ENCODE data around the gene RNF121. TPM values are rescaled to one million over a fixed set of nuclear protein-coding genes. Genes with fewer than 3 reads are reported as not detected.
A peak's percentile ranks its signal among the peaks of the same experiment; 100 is the strongest.

Gene RNF121
- total RNA-seq, 1 donor: 22.9 TPM

DNA sequence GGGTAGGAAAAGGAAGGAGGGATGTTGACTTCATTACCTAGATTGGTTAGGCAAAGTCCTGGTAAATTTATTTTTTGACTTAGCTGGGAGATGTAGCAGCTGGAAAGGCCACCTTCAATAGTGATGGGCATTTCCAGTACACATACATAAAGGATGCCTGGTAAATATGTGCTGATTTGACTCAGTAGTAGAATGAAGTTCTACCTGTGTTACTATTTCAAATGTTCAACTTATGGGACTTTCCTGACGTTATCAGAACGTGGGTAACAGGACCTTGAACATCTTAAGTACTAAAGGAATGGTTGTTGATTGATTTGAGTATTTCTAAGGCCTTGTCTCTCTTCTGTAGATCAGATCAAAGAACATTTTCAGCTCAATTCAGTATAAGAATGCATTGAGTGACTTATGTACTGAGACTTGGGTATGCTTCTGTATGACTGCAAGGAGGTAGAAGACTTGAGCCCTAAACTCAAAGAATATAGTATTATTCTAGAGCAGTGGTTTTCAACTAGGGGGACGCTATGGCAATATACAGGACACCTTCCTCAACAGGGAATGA is 27.1 kb downstream of the RNF121 start:
- no peak overlapping the region for H3K4me3 ChIP-seq (ENCODE audit: low read depth, low read length)
- TF ChIP-seq, protein P1, sequence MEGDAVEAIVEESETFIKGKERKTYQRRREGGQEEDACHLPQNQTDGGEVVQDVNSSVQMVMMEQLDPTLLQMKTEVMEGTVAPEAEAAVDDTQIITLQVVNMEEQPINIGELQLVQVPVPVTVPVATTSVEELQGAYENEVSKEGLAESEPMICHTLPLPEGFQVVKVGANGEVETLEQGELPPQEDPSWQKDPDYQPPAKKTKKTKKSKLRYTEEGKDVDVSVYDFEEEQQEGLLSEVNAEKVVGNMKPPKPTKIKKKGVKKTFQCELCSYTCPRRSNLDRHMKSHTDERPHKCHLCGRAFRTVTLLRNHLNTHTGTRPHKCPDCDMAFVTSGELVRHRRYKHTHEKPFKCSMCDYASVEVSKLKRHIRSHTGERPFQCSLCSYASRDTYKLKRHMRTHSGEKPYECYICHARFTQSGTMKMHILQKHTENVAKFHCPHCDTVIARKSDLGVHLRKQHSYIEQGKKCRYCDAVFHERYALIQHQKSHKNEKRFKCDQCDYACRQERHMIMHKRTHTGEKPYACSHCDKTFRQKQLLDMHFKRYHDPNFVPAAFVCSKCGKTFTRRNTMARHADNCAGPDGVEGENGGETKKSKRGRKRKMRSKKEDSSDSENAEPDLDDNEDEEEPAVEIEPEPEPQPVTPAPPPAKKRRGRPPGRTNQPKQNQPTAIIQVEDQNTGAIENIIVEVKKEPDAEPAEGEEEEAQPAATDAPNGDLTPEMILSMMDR (IDR thresholded peaks at IDR 0.05; ENCODE audit: insufficient read depth, low read length): no peak
- no peak for DNase-seq (ENCODE audit: low read depth)

DNA sequence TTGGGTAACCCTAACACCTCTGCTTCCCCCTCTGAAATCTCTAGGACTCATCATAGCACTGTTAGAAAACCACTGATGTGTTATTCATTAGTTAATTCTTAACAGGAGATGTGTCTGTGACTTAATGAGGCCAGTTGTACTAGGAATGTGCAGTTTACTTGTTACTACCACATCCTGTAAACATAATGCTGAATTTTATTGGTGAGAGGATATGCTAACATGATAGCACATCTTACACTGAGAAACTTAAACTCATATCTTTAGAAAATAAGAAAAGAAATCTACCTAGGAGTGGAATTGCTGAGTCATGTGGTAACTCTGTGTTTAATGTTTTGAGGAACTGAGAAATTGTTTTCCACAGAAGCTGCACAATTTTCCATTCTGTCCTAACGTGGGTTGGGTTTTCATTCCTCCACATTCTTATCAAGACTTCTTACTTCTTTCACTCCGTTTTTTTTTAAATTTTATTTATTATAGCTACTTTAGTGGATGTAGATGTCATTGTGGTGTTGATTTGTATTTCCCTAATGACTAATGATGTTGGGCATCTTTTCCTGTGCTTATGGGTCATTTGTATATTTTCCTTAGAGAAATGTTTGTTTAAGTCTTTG is 33.7 kb downstream of the RNF121 start:
- DNase-seq (ENCODE audit: low read depth): peak; percentile 61
- TF ChIP-seq, protein P1 (IDR thresholded peaks at IDR 0.05; ENCODE audit: insufficient read depth, low read length): no peak
- H3K4me3 ChIP-seq (ENCODE audit: low read depth, low read length): no peak overlapping the region

GRCh38 chr11:71963468-71963867 is 34.6 kb downstream of the RNF121 start:
- DNase-seq (ENCODE audit: low read depth): no peak
- H3K4me3 ChIP-seq (ENCODE audit: low read depth, low read length): no peak overlapping the region
- TF ChIP-seq, protein P1 (IDR thresholded peaks at IDR 0.05; ENCODE audit: insufficient read depth, low read length): no peak

GRCh38 chr11:71964641-71965040 is 35.8 kb downstream of the RNF121 start:
- TF ChIP-seq, protein P1 (IDR thresholded peaks at IDR 0.05; ENCODE audit: insufficient read depth, low read length): no peak
- no peak for DNase-seq (ENCODE audit: low read depth)
- H3K4me3 ChIP-seq (ENCODE audit: low read depth, low read length): no peak overlapping the region

DNA sequence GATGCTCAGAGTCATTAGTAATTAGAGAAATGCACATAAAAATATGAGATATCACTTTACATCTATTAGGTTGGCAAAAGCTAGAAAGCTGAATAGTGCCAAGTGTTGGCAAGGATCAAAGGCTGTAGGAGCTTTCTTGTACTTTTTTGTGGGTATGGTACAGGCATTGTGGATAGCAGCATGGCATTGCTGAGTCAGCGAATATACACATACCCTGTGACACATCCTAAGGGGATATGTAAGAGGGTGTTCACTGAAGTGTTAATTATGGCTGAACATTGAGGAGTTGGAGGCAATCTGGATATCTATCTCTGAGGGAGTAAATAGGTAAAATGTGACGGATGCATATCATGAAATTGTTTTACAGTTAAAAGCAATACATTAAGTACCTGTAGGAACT is 42.8 kb downstream of the RNF121 start:
- TF ChIP-seq, protein P1 (IDR thresholded peaks at IDR 0.05; ENCODE audit: insufficient read depth, low read length): no peak
- no peak overlapping the region for H3K4me3 ChIP-seq (ENCODE audit: low read depth, low read length)
- no peak for DNase-seq (ENCODE audit: low read depth)

DNA sequence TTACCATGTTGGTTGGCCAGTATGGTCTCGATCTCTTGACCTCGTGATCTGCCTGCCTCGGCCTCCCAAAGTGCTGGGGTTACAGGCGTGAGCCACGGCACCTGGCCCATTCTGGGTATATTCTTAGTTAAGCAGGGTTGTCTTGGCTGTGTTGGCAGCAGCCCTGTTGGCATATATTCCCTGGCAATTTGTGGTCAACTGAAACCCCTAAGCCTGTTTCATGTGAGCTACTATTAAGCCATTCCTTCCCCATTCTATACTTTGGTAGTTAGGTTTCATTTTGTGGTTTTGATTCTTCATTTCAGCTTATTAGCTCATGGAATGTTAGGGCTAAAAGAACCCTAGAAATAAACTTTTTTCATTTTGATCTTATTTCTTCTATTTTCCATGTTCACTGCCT is 47.7 kb downstream of the RNF121 start:
- TF ChIP-seq, protein P1 (IDR thresholded peaks at IDR 0.05; ENCODE audit: insufficient read depth, low read length): no peak
- no peak for DNase-seq (ENCODE audit: low read depth)
- H3K4me3 ChIP-seq (ENCODE audit: low read depth, low read length): no peak overlapping the region

- DNase-seq (ENCODE audit: low read depth): no peak
- H3K4me3 ChIP-seq (ENCODE audit: low read depth, low read length): no peak overlapping the region
- TF ChIP-seq, protein P1 (IDR thresholded peaks at IDR 0.05; ENCODE audit: insufficient read depth, low read length): no peak
These were observed 48.2 kb downstream of the RNF121 start for GRCh38 chr11:71977090-71977489.
